ENCODE results near the gene DUSP10.

GRCh38 chr1:221716713-221717484, 25.0 kb downstream of the DUSP10 start:
- TF ChIP-seq CTCF (IDR thresholded peaks at IDR 0.05), result no peak
- TF ChIP-seq EZH2 (IDR thresholded peaks at IDR 0.05; ENCODE audit: borderline replicate concordance, insufficient read depth, low read depth, low read length, poor library complexity, severe bottlenecking), result no peak

All from B cell (primary cell).